HFFc6 (cell line): ENCODE data around the gene TFF3. TPM values are rescaled to one million over a fixed set of nuclear protein-coding genes. Genes with fewer than 3 reads are reported as not detected.

Experiments used
- DNase-seq: peaks from one replicate; pipeline ENCODE4 v3.0.0-alpha.2; 2018
- H3K27ac Mint-ChIP-seq: 2 replicates; pipeline ENCODE4 v1.8.0; 2020; ENCODE audit warnings: mild to moderate bottlenecking, mixed read lengths
- H3K27me3 Mint-ChIP-seq: 2 replicates; pipeline ENCODE4 v1.8.0; 2021; ENCODE audit warnings: mild to moderate bottlenecking, moderate library complexity, mixed read lengths; ENCODE audit not compliant: insufficient read depth
- H3K36me3 Mint-ChIP-seq: 2 replicates; pipeline ENCODE4 v1.8.0; 2021; ENCODE audit warnings: low read depth, mixed read lengths
- H3K4me1 Mint-ChIP-seq: 2 replicates; pipeline ENCODE4 v1.8.0; 2020; ENCODE audit warnings: low read depth, mixed read lengths
- H3K4me3 Mint-ChIP-seq: 2 replicates; pipeline ENCODE4 v1.8.0; 2020; ENCODE audit warnings: mild to moderate bottlenecking, moderate library complexity, mixed read lengths
- H3K9me3 Mint-ChIP-seq: 2 replicates; pipeline ENCODE4 v1.8.0; 2020; ENCODE audit warnings: mild to moderate bottlenecking, mixed read lengths
- CTCF ChIP-seq: fragments of 200-600 bp; sonication (generic); IDR thresholded peaks from 2 replicates; pipeline ENCODE4 v1.5.0; 2021; ENCODE audit warnings: antibody characterized with exemption, mild to moderate bottlenecking
- total RNA-seq, 6 experiments: library from RNA; stranded (reverse); fragmentation: NEBNext Ultra II Directional; extraction: Animal tissue kit (Norgen Biotek cat#: 25700); gene quantifications; 2 replicates in 1 of 6; 3 replicates in 5 of 6; pipeline ENCODE4 v1.2.3, GENCODE V29; 2021

Gene TFF3
- total RNA-seq, 6 experiments from 2014 or later = not detected

- no peak for TF ChIP-seq CTCF
- Mint-ChIP-seq H3K4me3 (no peak overlapping the region), H3K27me3 (peaks cover 7% of the 10 kb centered on the region), H3K4me1 (no peaks in the 10 kb centered on the region), H3K27ac (no peak overlapping the region), H3K9me3 (peaks cover 38% of the 10 kb centered on the region), H3K36me3 (peaks cover 15% of the 10 kb centered on the region)
- no peak for DNase-seq
Observed at GRCh38 chr21:42298237-42298636, 17.0 kb downstream of the TFF3 start.

GRCh38 chr21:42297377-42297776 is 17.8 kb downstream of the TFF3 start:
- no peak for TF ChIP-seq CTCF
- Mint-ChIP-seq H3K27me3 (peaks cover 7% of the 10 kb centered on the region; the same call in 1 of the 2 replicates), H3K27ac (no peak overlapping the region), H3K9me3 (peaks cover 30% of the 10 kb centered on the region), H3K36me3 (peaks cover 15% of the 10 kb centered on the region), H3K4me3 (no peak overlapping the region), H3K4me1 (no peaks in the 10 kb centered on the region)
- DNase-seq = no peak

- no peak for TF ChIP-seq CTCF
- Mint-ChIP-seq H3K27ac (no peak overlapping the region), H3K9me3 (peaks cover 30% of the 10 kb centered on the region), H3K36me3 (peaks cover 15% of the 10 kb centered on the region), H3K4me1 (no peaks in the 10 kb centered on the region), H3K27me3 (peaks cover 6% of the 10 kb centered on the region; the same call in 1 of the 2 replicates), H3K4me3 (no peak overlapping the region)
- DNase-seq = no peak
Observed at GRCh38 chr21:42296501-42296900, 18.7 kb downstream of the TFF3 start.

GRCh38 chr21:42295845-42296244 is 19.4 kb downstream of the TFF3 start:
- DNase-seq = no peak
- Mint-ChIP-seq H3K36me3 (peaks cover 15% of the 10 kb centered on the region), H3K4me3 (no peak overlapping the region), H3K27ac (no peak overlapping the region), H3K4me1 (no peaks in the 10 kb centered on the region), H3K27me3 (peaks cover 7% of the 10 kb centered on the region; the same call in 1 of the 2 replicates), H3K9me3 (peaks cover 33% of the 10 kb centered on the region)
- TF ChIP-seq CTCF = no peak

- H3K36me3 Mint-ChIP-seq = peaks cover 12% of the 10 kb centered on the region
- no peak overlapping the region for H3K27ac Mint-ChIP-seq
- H3K4me1 Mint-ChIP-seq = no peaks in the 10 kb centered on the region
- DNase-seq = no peak
- TF ChIP-seq CTCF = no peak
- peaks cover 7% of the 10 kb centered on the region; the same call in 1 of the 2 replicates for H3K27me3 Mint-ChIP-seq
- no peak overlapping the region for H3K4me3 Mint-ChIP-seq
- H3K9me3 Mint-ChIP-seq = peaks cover 28% of the 10 kb centered on the region
Observed at GRCh38 chr21:42294273-42294880, 20.8 kb downstream of the TFF3 start.
